Measurements from ENCODE around the gene SCARF2.

SCARF2 gene

DNA sequence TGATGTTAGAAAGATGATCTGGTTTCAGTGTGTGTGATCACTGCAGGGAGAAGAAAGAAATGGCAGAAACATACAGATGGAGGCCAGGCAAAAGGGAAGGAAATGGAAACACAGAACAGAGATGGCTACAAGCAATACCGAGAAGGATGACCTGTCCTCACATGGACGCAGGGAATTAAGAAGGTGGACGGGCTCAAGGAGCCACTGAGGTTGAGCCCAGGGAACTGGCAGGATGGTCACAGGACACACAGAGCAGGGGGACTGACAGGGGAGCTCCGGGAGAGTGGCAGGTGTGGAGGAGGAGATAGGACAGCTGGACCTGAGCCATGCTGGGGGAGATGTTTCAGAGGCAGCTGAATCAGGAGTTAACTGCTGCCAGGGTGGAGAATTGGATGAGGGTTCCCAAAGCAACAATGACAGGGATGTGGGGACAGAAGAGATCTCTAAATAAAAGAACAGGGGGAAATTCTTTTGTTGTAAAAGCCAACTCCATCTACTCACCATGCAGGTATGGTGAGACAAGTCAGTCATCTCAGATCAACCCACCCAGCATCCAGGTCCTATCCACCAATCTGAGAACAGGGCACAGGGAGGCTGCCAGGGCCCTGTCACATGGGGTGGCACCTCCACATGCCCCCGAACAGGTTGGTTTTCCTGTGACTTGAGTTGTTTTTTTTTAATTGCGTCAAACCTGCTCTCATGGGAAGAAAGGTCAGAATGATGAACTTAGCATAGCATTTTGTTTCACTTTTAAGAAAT lies 31.7 kb upstream of the SCARF2 start:
- Mint-ChIP-seq H3K4me3 (no peak overlapping the region), H3K9me3 (no peaks in the 10 kb centered on the region), H3K27me3 (ENCODE audit: low read depth) (no peaks in the 10 kb centered on the region), H3K27ac (peak overlapping the region in 1 of 3 experiments; percentile 52), H3K4me1 (peaks cover 24% of the 10 kb centered on the region), H3K36me3 (ENCODE audit: low read depth) (peaks cover 40% of the 10 kb centered on the region)
- TF ChIP-seq, protein P1, sequence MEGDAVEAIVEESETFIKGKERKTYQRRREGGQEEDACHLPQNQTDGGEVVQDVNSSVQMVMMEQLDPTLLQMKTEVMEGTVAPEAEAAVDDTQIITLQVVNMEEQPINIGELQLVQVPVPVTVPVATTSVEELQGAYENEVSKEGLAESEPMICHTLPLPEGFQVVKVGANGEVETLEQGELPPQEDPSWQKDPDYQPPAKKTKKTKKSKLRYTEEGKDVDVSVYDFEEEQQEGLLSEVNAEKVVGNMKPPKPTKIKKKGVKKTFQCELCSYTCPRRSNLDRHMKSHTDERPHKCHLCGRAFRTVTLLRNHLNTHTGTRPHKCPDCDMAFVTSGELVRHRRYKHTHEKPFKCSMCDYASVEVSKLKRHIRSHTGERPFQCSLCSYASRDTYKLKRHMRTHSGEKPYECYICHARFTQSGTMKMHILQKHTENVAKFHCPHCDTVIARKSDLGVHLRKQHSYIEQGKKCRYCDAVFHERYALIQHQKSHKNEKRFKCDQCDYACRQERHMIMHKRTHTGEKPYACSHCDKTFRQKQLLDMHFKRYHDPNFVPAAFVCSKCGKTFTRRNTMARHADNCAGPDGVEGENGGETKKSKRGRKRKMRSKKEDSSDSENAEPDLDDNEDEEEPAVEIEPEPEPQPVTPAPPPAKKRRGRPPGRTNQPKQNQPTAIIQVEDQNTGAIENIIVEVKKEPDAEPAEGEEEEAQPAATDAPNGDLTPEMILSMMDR (IDR thresholded peaks at IDR 0.05; ENCODE audit: unreplicated experiment in 3 of 3): no peak

DNA sequence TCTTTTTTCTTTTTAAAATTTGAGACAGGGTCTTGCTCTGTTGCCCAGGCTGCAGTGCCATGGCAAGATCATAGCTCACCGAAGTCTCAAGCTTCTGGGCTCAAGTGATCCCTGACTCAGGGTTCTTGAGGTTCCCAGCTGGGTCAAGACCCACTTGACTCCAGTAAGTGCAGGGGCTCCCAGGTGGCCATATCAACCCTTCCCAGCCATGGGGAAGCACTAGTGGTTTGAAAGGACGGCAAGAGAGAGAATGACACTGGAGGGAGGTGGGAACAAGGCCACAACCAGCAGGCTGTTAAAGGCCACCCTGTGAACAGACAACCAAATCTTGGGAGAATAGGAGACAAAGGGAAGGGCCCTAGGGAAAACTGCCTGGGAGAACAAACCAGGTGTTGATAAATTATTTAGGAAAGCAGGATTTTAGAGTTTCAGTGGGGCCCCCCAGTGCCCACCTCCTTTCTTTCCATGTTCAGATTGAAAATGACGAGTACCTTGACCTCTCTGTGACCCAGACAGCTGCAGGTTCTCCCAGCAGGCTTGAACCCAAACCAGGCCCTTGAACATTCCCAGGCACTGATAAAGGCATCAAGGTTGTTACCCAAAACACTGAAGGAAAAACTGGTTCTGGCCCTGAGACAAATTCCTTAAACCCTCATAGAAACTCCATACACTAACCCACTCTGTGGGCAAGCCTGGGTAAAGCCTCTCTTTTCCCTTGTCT lies 29.2 kb upstream of the SCARF2 start:
- no peaks in the 10 kb centered on the region for H3K9me3 Mint-ChIP-seq
- no peak overlapping the region for H3K4me3 Mint-ChIP-seq
- TF ChIP-seq, protein P1 (IDR thresholded peaks at IDR 0.05; ENCODE audit: unreplicated experiment in 3 of 3): no peak
- H3K27ac Mint-ChIP-seq: no peak overlapping the region
- H3K36me3 Mint-ChIP-seq (ENCODE audit: low read depth): peaks cover 44% of the 10 kb centered on the region
- H3K4me1 Mint-ChIP-seq: peaks cover 24% of the 10 kb centered on the region
- H3K27me3 Mint-ChIP-seq (ENCODE audit: low read depth): no peaks in the 10 kb centered on the region

DNA sequence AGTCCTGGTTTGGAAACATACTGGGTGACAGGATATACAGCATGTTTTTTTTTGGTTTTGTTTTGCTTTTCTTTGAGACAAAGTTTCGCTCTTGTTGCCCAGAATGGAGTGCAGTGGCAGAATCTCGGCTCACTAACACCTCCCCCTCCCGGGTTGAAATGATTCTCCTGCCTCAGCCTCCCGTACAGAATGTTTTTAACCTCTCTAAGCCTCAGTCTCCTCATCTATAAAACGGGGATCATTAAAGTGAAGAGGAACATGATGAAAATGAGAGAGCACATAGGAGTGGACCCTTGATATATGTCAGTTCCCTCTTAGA lies 28.1 kb upstream of the SCARF2 start:
- TF ChIP-seq, protein P1 (IDR thresholded peaks at IDR 0.05; ENCODE audit: unreplicated experiment in 3 of 3): no peak
- Mint-ChIP-seq H3K36me3 (ENCODE audit: low read depth) (peaks cover 39% of the 10 kb centered on the region), H3K27me3 (ENCODE audit: low read depth) (no peaks in the 10 kb centered on the region), H3K27ac (no peak overlapping the region), H3K4me1 (peaks cover 24% of the 10 kb centered on the region), H3K9me3 (no peaks in the 10 kb centered on the region), H3K4me3 (no peak overlapping the region)

DNA sequence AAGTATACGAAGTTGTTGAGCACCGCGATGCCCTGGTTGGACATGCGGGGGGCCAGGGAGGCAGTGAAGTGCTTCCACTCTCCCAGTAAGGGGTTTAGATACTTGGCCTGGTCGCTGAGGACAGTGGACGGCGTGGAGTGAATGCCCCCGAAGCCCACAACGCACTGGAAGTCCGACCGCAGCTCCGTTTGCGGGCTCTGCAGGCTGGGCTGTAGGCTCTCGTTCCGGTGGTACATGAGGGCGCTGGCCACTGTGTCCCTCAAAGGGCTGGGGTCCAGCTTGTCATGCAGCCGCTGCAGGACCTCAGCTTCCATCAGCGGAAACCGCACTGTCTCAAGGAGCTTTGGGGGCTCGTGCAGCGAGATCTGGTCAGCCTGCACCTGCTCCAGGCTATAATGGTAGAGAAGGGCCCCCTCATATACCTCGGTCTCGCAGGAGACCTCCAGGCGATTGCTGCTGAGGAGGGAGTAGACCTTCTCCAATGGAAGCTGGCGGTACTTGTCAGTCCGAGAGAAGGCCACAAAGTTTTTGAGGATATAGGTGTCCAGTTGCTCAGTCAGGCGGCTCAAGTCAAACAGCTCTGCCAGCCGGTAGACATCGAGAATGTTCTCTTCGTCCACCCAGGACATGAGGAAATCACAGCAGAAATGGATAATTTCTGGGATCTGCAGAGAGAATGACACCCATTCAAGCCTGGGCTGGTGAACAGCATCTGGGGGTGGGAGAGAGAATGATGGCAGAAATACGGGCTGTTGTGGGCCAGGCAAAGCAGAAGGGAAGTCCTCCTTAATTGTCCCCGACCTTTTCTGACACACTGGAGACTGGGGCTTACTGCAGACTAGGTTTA lies 27.5 kb upstream of the SCARF2 start:
- no peaks in the 10 kb centered on the region for H3K27me3 Mint-ChIP-seq (ENCODE audit: low read depth)
- peaks cover 24% of the 10 kb centered on the region for H3K4me1 Mint-ChIP-seq
- H3K36me3 Mint-ChIP-seq (ENCODE audit: low read depth): peaks cover 36% of the 10 kb centered on the region
- no peaks in the 10 kb centered on the region for H3K9me3 Mint-ChIP-seq
- TF ChIP-seq, protein P1 (IDR thresholded peaks at IDR 0.05; ENCODE audit: unreplicated experiment in 3 of 3): no peak
- no peak overlapping the region for H3K27ac Mint-ChIP-seq
- no peak overlapping the region for H3K4me3 Mint-ChIP-seq

DNA sequence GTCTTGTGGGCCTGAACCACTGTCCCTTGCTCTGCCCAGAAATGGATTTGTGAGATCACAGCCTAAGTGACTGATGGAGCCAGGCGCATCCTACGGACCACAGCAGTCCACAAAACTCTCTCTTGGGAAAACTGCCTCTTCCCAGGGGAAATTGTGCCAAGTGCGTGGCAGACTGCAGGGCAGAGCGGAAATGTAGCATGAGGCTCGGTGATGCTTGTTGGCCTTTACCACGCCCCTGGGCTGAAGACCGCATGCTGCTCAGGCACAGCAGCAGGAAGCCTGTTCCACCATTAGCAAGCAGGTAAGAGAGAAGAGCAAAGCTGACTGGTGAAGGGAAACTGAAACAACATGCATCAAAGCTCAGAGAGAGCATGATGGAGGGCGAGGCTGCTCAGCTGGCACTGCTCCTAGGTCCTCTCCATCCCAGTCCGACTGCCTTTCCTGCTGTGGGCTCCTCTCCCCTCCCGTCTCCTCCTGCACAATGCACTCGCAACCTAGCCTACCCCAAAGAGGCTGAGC lies 26.5 kb upstream of the SCARF2 start:
- H3K27ac Mint-ChIP-seq: no peak overlapping the region
- TF ChIP-seq, protein P1 (IDR thresholded peaks at IDR 0.05; ENCODE audit: unreplicated experiment in 3 of 3): no peak
- H3K9me3 Mint-ChIP-seq: no peaks in the 10 kb centered on the region
- H3K4me1 Mint-ChIP-seq: peaks cover 25% of the 10 kb centered on the region
- no peaks in the 10 kb centered on the region for H3K27me3 Mint-ChIP-seq (ENCODE audit: low read depth)
- peaks cover 37% of the 10 kb centered on the region for H3K36me3 Mint-ChIP-seq (ENCODE audit: low read depth)
- no peak overlapping the region for H3K4me3 Mint-ChIP-seq
